Measurements from ENCODE around the gene ALG12.

The ALG12 gene

DNA sequence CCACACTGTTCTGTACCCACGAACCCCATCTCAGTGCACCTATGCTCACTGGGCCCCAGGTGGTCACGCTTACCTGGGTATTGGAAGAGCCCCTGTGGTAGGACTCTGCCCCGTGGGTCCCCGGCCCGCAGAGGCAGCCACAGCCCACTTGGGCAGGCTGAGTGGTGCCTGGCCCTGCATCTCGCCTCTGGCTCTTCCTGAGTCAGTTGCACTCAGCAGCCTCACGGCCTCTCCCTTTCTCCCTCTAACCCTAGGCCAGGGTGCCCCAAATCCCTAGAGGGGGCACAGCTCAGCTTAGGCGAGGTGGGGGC lies 9.9 kb upstream of the ALG12 start:
- peaks cover 36% of the 10 kb centered on the region for H3K4me1 Mint-ChIP-seq
- H3K9me3 Mint-ChIP-seq = no peaks in the 10 kb centered on the region
- peaks cover 5% of the 10 kb centered on the region for H3K36me3 Mint-ChIP-seq (ENCODE audit: low read depth)
- no peak overlapping the region for H3K27ac Mint-ChIP-seq
- no peak for DNase-seq
- H3K27me3 Mint-ChIP-seq (ENCODE audit: low read depth, poor library complexity) = peaks cover 20% of the 10 kb centered on the region
- H3K4me3 Mint-ChIP-seq = no peak overlapping the region
- TF ChIP-seq, protein P1, sequence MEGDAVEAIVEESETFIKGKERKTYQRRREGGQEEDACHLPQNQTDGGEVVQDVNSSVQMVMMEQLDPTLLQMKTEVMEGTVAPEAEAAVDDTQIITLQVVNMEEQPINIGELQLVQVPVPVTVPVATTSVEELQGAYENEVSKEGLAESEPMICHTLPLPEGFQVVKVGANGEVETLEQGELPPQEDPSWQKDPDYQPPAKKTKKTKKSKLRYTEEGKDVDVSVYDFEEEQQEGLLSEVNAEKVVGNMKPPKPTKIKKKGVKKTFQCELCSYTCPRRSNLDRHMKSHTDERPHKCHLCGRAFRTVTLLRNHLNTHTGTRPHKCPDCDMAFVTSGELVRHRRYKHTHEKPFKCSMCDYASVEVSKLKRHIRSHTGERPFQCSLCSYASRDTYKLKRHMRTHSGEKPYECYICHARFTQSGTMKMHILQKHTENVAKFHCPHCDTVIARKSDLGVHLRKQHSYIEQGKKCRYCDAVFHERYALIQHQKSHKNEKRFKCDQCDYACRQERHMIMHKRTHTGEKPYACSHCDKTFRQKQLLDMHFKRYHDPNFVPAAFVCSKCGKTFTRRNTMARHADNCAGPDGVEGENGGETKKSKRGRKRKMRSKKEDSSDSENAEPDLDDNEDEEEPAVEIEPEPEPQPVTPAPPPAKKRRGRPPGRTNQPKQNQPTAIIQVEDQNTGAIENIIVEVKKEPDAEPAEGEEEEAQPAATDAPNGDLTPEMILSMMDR (IDR thresholded peaks at IDR 0.05) = no peak

DNA sequence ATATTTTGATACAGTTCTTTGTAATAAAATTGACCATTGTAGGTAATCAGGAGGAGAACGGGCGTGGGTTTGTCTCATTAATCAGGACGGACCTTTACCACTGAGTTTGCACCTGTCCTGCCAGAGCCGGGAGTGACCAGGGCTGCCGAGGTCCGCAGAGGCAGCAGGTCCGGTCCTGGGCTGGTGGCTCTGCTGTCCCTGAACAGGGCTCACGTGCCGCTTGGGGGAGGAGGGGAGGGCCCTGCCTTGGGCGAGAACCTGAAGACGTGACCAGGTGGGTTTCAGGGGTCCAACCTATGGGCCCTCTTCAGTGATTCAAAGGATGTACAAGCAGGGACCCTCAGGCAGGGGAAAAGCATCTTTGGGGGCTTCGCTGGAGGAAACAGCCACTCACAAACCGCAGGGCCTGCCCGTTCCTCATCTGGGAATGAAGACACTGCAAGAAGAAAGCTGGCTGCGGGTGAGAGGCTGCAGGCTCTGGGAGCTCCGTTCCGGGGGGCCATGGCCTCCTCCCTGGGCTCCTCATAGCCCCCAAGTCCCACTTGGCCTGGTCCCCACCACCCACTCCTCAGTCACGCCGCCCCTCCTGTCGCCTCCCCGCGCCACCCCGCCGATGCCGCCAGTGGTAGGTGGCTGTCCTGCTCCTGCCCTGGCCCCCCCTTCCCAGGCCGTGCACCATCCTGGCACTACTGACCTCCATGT lies 9.4 kb upstream of the ALG12 start:
- Mint-ChIP-seq H3K9me3 (no peaks in the 10 kb centered on the region), H3K36me3 (ENCODE audit: low read depth) (peaks cover 5% of the 10 kb centered on the region), H3K4me1 (peaks cover 34% of the 10 kb centered on the region), H3K4me3 (no peak overlapping the region), H3K27me3 (ENCODE audit: low read depth, poor library complexity) (peaks cover 17% of the 10 kb centered on the region), H3K27ac (no peak overlapping the region)
- DNase-seq = no peak
- TF ChIP-seq, protein P1 (IDR thresholded peaks at IDR 0.05) = no peak

DNA sequence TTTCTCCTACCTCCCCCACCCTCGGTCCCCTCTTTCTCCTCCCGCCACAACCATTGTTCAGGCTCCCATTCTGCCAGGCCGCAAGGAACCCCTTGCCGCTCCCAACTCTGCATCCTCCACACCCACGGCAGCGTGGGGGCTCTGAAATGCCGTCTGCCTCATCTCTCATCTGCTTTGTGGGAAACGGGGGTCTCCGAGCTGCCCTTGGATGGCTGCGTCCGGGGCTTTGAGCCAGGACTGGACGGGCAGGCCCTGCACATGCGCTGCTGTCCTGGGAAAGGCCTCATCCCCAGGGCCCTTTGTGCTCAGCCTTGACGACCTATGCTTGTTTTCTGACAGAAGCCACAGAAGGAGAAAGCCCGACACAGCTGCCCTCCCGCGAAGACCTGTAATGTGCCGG lies 8.7 kb upstream of the ALG12 start:
- TF ChIP-seq, protein P1 (IDR thresholded peaks at IDR 0.05) = no peak
- Mint-ChIP-seq H3K36me3 (ENCODE audit: low read depth) (peaks cover 5% of the 10 kb centered on the region), H3K27ac (no peak overlapping the region), H3K27me3 (ENCODE audit: low read depth, poor library complexity) (peaks cover 17% of the 10 kb centered on the region), H3K9me3 (no peaks in the 10 kb centered on the region), H3K4me1 (peaks cover 34% of the 10 kb centered on the region), H3K4me3 (no peak overlapping the region)
- DNase-seq = no peak

DNA sequence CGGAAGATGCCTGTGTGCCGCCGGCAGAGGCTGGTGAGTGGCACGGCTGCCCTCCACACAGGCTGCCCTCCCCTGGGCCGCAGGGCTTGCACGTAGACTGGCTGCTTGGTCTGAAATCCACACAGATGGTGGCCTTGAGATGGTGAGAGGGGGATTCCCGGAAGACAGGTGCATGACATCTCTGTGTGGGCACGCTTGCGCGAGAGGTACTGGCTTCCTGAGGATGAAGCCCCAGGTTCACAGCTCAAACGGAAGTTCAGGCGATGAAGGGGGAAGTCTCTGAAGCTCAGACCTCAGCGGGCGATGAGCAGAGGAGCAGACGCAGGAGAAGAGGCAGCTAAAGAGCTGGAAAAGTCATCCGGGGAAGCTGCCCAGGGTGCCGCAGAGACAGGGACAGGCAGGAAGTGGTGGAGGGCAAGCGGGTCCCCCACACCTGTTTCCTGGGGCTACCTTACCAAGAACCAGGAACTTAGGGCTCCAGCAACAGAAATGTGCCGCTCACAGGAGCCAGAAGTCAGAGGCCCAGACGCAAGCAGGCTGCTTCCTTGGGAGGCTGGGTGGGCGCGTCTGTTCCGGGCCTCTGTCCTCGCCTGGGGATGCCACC lies 7.4 kb upstream of the ALG12 start:
- H3K27ac Mint-ChIP-seq = no peak overlapping the region

DNA sequence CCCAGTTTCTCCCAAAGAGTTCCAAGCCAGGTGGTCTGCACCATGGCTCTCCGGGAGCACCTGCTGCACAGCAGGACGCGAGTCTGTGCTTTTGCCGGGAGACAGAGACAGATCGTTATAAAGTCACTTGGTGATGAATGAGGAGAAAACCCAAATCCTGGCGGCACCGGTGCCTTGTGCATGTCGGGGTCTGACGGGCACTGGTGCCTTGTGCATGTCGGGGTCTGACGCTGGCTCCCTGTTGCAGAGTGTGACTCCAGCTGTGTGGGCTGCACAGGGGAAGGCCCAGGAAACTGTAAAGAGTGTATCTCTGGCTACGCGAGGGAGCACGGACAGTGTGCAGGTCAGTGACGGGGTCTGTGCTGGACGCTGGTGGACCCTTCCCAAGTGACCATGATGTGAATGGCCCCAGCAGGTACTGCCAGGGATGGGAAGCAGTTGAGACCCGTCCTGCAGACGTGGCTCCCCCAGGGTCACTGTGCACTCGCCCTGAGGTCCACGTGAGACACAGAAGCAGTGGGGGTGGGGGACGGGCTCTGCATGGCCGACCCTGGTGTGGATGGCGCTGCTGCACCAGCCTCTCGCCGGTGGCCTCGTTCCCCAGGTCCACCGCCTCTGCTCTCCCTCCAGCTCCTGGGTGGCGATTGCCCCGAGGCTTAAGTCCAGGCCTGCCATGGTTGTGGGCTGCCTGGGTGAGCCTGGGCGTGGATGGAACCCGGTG lies 6.0 kb upstream of the ALG12 start:
- H3K27me3 Mint-ChIP-seq (ENCODE audit: low read depth, poor library complexity) = no peaks in the 10 kb centered on the region
- no peak overlapping the region for H3K4me3 Mint-ChIP-seq
- peaks cover 5% of the 10 kb centered on the region for H3K36me3 Mint-ChIP-seq (ENCODE audit: low read depth)
- TF ChIP-seq, protein P1 (IDR thresholded peaks at IDR 0.05) = no peak
- peak overlapping the region; percentile 57 for H3K27ac Mint-ChIP-seq
- no peak for DNase-seq
- no peaks in the 10 kb centered on the region for H3K9me3 Mint-ChIP-seq
- peaks cover 41% of the 10 kb centered on the region for H3K4me1 Mint-ChIP-seq

More for the DNA sequence above, 7.4 kb upstream of the ALG12 start:
- no peak for DNase-seq
- H3K36me3 Mint-ChIP-seq (ENCODE audit: low read depth) = peaks cover 5% of the 10 kb centered on the region
- H3K4me1 Mint-ChIP-seq = peaks cover 30% of the 10 kb centered on the region
- H3K9me3 Mint-ChIP-seq = no peaks in the 10 kb centered on the region
- H3K4me3 Mint-ChIP-seq = no peak overlapping the region
- TF ChIP-seq, protein P1 (IDR thresholded peaks at IDR 0.05) = no peak
- peaks cover 7% of the 10 kb centered on the region for H3K27me3 Mint-ChIP-seq (ENCODE audit: low read depth, poor library complexity)
